ENCODE data around the gene NINJ2. TPM values are rescaled to one million over a fixed set of nuclear protein-coding genes. Genes with fewer than 3 reads are reported as not detected.

NINJ2 gene, protein sequence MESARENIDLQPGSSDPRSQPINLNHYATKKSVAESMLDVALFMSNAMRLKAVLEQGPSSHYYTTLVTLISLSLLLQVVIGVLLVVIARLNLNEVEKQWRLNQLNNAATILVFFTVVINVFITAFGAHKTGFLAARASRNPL
- total RNA-seq: 0.53 and 1.4 TPM in 2 replicates

DNA sequence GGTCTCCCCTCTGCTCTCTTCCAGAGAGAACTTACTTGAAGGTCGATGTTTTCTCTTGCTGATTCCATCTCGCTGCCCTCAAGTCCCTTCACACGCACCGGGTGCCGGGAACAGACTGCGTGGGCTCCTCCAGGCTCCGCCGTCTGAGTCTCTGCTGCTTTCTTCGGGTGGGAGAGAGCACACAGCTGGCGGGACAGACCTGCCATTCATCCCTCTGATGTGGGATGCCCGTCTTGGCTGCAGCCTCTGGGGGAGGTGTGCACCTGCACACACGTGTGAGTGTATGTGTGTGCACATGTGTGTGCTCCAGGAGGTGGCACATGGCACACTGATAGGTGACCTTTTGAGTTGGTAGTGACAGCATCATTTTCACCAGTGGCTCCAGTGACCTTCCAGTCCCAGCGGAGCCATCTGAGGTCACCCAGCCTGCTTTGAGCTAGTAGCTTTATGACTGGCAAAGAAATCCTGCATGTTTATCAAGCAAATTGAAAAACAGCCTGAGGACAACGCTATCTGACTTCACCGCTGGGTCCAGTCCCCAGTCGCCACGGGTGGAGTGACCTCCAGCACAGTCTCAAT is at the start of gene NINJ2:
Gene NINJ2, minus strand, starts transcription at position 153 of the 579 bp plus-strand sequence. Its CDS starts 85 bp downstream, at position 68.

Small RNA genes lying within 50 kb of the gene (small RNA-seq; reads per million reads assigned to genes)
- not detected for gene RNU7-103P

Other genes starting within 250 kb of the NINJ2 start
- 0.14 TPM in 1 of 2 replicates, not detected in the other for gene B4GALNT3, start 203.5 kb downstream of the NINJ2 start, total RNA-seq
- 89.6 and 116 TPM in 2 replicates for gene WNK1, start 89.1 kb upstream of the NINJ2 start, total RNA-seq